Liver (tissue), 9 donors: ENCODE data around the gene KCNC2. TPM values are rescaled to one million over a fixed set of nuclear protein-coding genes. Genes with fewer than 3 reads are reported as not detected.

ENCODE experiments used
- DNase-seq: peaks from one replicate; pipeline ENCODE4 v3.0.0-alpha.2; 2017; ENCODE audit warnings: low spot score
- H3K27ac ChIP-seq, 2 donors: one replicate each; pipeline ENCODE4 v1.7.0; 2013; ENCODE audit warnings: inconsistent platforms in 2 of 2, low read length in 2 of 2, control low read depth in 1 of 2, low read depth in 1 of 2, mild to moderate bottlenecking in 1 of 2
- H3K27me3 ChIP-seq, 4 donors: one replicate each; pipeline versions ENCODE4 v1.6.1 to v1.7.0; 2013; ENCODE audit warnings: low read length in 3 of 4, inconsistent platforms in 1 of 4, mild to moderate bottlenecking in 1 of 4, moderate library complexity in 1 of 4; ENCODE audit not compliant: control insufficient read depth in 4 of 4, insufficient read depth in 4 of 4
- H3K36me3 ChIP-seq, 4 donors: one replicate each; pipeline versions ENCODE4 v1.6.1 to v1.7.0; 2013; ENCODE audit warnings: low read length in 3 of 4, mild to moderate bottlenecking in 3 of 4, low read depth in 1 of 4, moderate library complexity in 1 of 4; ENCODE audit not compliant: control insufficient read depth in 4 of 4, insufficient read depth in 3 of 4
- H3K4me1 ChIP-seq, 4 donors: one replicate each; pipeline versions ENCODE4 v1.6.1 to v1.7.0; 2013; ENCODE audit warnings: low read length in 3 of 4, mild to moderate bottlenecking in 3 of 4, moderate library complexity in 1 of 4; ENCODE audit not compliant: control insufficient read depth in 4 of 4, insufficient read depth in 4 of 4
- H3K4me3 ChIP-seq, 3 donors: one replicate each; pipeline versions ENCODE4 v1.6.1 to v1.7.0; 2013; ENCODE audit warnings: low read length in 3 of 3, control low read depth in 1 of 3, low read depth in 1 of 3, mild to moderate bottlenecking in 1 of 3
- H3K9ac ChIP-seq, 2 donors: one replicate each; pipeline ENCODE4 v1.7.0; 2013; ENCODE audit warnings: low read length in 2 of 2, mild to moderate bottlenecking in 2 of 2, moderate library complexity in 2 of 2, control low read depth in 1 of 2, low read depth in 1 of 2
- H3K9me3 ChIP-seq, 4 donors: one replicate each; pipeline versions ENCODE4 v1.6.1 to v1.7.0; 2013; ENCODE audit warnings: low read length in 3 of 4; ENCODE audit not compliant: control insufficient read depth in 4 of 4
- ATF3 ChIP-seq: IDR thresholded peaks from 2 replicates; pipeline ENCODE4 v1.6.1; 2016; ENCODE audit warnings: antibody characterized with exemption
- EGR1 ChIP-seq, 2 donors: IDR thresholded peaks; 2 replicates each; pipeline ENCODE4 v1.6.1; 2016 to 2018; ENCODE audit warnings: antibody characterized with exemption in 2 of 2, low read depth in 2 of 2
- FOXA1 ChIP-seq: IDR thresholded peaks from 2 replicates; pipeline ENCODE4 v1.6.1; 2016; ENCODE audit warnings: antibody characterized with exemption
- FOXA2 ChIP-seq: IDR thresholded peaks from 2 replicates; pipeline ENCODE4 v1.6.1; 2016; ENCODE audit warnings: antibody characterized with exemption
- GABPA ChIP-seq, 2 donors: IDR thresholded peaks in 1 of 2; conservative IDR thresholded peaks in 1 of 2; 2 replicates each; pipeline ENCODE4 v1.6.1; 2016; ENCODE audit warnings: antibody characterized with exemption in 2 of 2, mild to moderate bottlenecking in 1 of 2, moderate library complexity in 1 of 2
- HNF4A ChIP-seq, 2 donors: conservative IDR thresholded peaks; 2 replicates each; pipeline ENCODE4 v1.6.1; 2016; ENCODE audit warnings: antibody characterized with exemption in 2 of 2, mild to moderate bottlenecking in 2 of 2
- HNF4G ChIP-seq: IDR thresholded peaks from 2 replicates; pipeline ENCODE4 v1.6.1; 2016; ENCODE audit warnings: antibody characterized with exemption
- JUND ChIP-seq, 2 donors: IDR thresholded peaks; 2 replicates each; pipeline ENCODE4 v1.6.1; 2016; ENCODE audit warnings: antibody characterized with exemption in 2 of 2
- MAX ChIP-seq: IDR thresholded peaks from 2 replicates; pipeline ENCODE4 v1.6.1; 2016; ENCODE audit warnings: antibody characterized with exemption
- NR2F2 ChIP-seq: IDR thresholded peaks from 2 replicates; pipeline ENCODE4 v1.6.1; 2016; ENCODE audit warnings: antibody characterized with exemption
- RAD21 ChIP-seq, 2 donors: IDR thresholded peaks; 2 replicates each; pipeline ENCODE4 v1.6.1; 2016; ENCODE audit warnings: antibody characterized with exemption in 2 of 2, mild to moderate bottlenecking in 2 of 2
- REST ChIP-seq: IDR thresholded peaks from 2 replicates; pipeline ENCODE4 v1.6.1; 2016; ENCODE audit warnings: antibody characterized with exemption, mild to moderate bottlenecking
- RXRA ChIP-seq, 2 donors: IDR thresholded peaks; 2 replicates each; pipeline ENCODE4 v1.6.1; 2017 to 2018; ENCODE audit warnings: antibody characterized with exemption in 2 of 2, mild to moderate bottlenecking in 1 of 2
- SP1 ChIP-seq: IDR thresholded peaks from 2 replicates; pipeline ENCODE4 v1.6.1; 2018; ENCODE audit warnings: antibody characterized with exemption, mild to moderate bottlenecking
- TAF1 ChIP-seq: conservative IDR thresholded peaks from 2 replicates; pipeline ENCODE4 v1.6.1; 2016; ENCODE audit warnings: antibody characterized with exemption, mild to moderate bottlenecking
- WGBS: extraction: QIAGEN DNeasy Blood & Tissue Kit; methylation state at CpG from one replicate; pipeline ENCODE4 v1.1.7; 2013; 5-methylcytosine and 5-hydroxymethylcytosine counted together
- polyA plus RNA-seq, 2 donors: library from polyadenylated mRNA; stranded (reverse) in 1 of 2; unstranded in 1 of 2; fragments of 200-250 nt in 1 of 2; fragments of >200 nt in 1 of 2; fragmentation: Nextera tagmentation in 1 of 2; extraction: Ambion mirVana in 1 of 2; gene quantifications; one replicate each; pipeline versions ENCODE4 v1.2.1 to v1.2.3, GENCODE V29; 2013 to 2015
- total RNA-seq, 2 donors: library from RNA; depleted of rRNA; stranded (reverse); fragments of >200 nt; gene quantifications; one replicate each; pipeline ENCODE4 v1.2.3, GENCODE V29; 2014
- TF ChIP-seq, protein P1 (sequence below): IDR thresholded peaks from 2 replicates; pipeline ENCODE4 v1.6.1; 2016; ENCODE audit warnings: antibody characterized with exemption
- TF ChIP-seq, protein P2 (sequence below): fragments of 150-350 bp; IDR thresholded peaks from 2 replicates; pipeline ENCODE4 v1.5.1; 2017; ENCODE audit warnings: improper control_type of control experiment, low read depth, low read length; ENCODE audit not compliant: missing input control
- donor health status: healthy.
- donor health status: healthy.
- donor health status: healthy.
- donor health status: healthy.
- donor health status: healthy.

KCNC2 gene
- total and polyA plus RNA-seq, 4 donors: under 0.01 to 0.02 TPM; not detected in 2

- TF ChIP-seq ATF3 (no peak), JUND (IDR thresholded peaks at IDR 0.05) (no peak), GABPA (IDR thresholded peaks at IDR 0.05 in 1 of 2, conservative IDR thresholded peaks at IDR 0.05 in 1 of 2) (no peak)
These were observed 128.3 kb downstream of the KCNC2 start (continued) for GRCh38 chr12:75081305-75081704.

- TF ChIP-seq, protein P1, sequence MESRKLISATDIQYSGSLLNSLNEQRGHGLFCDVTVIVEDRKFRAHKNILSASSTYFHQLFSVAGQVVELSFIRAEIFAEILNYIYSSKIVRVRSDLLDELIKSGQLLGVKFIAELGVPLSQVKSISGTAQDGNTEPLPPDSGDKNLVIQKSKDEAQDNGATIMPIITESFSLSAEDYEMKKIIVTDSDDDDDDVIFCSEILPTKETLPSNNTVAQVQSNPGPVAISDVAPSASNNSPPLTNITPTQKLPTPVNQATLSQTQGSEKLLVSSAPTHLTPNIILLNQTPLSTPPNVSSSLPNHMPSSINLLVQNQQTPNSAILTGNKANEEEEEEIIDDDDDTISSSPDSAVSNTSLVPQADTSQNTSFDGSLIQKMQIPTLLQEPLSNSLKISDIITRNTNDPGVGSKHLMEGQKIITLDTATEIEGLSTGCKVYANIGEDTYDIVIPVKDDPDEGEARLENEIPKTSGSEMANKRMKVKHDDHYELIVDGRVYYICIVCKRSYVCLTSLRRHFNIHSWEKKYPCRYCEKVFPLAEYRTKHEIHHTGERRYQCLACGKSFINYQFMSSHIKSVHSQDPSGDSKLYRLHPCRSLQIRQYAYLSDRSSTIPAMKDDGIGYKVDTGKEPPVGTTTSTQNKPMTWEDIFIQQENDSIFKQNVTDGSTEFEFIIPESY: no peak
- TF ChIP-seq, protein P2, sequence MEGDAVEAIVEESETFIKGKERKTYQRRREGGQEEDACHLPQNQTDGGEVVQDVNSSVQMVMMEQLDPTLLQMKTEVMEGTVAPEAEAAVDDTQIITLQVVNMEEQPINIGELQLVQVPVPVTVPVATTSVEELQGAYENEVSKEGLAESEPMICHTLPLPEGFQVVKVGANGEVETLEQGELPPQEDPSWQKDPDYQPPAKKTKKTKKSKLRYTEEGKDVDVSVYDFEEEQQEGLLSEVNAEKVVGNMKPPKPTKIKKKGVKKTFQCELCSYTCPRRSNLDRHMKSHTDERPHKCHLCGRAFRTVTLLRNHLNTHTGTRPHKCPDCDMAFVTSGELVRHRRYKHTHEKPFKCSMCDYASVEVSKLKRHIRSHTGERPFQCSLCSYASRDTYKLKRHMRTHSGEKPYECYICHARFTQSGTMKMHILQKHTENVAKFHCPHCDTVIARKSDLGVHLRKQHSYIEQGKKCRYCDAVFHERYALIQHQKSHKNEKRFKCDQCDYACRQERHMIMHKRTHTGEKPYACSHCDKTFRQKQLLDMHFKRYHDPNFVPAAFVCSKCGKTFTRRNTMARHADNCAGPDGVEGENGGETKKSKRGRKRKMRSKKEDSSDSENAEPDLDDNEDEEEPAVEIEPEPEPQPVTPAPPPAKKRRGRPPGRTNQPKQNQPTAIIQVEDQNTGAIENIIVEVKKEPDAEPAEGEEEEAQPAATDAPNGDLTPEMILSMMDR: no peak
- no peak for TF ChIP-seq ATF3
- TF ChIP-seq JUND (IDR thresholded peaks at IDR 0.05): no peak
- TF ChIP-seq RXRA (IDR thresholded peaks at IDR 0.05): no peak
- no peak for TF ChIP-seq FOXA1
- no peak for TF ChIP-seq MAX
- TF ChIP-seq TAF1: no peak
- TF ChIP-seq EGR1 (IDR thresholded peaks at IDR 0.05; ENCODE audit: low read depth in 2 of 2): no peak
- no peak for TF ChIP-seq HNF4G
- no peak for TF ChIP-seq REST
- TF ChIP-seq GABPA (IDR thresholded peaks at IDR 0.05 in 1 of 2, conservative IDR thresholded peaks at IDR 0.05 in 1 of 2): no peak
- no peak for TF ChIP-seq NR2F2
- no peak for TF ChIP-seq SP1
- TF ChIP-seq FOXA2: no peak
- TF ChIP-seq HNF4A (conservative IDR thresholded peaks at IDR 0.05): no peak
- no peak for TF ChIP-seq RAD21 (IDR thresholded peaks at IDR 0.05)
- Histone ChIP-seq H3K4me3 (no peak overlapping the region), H3K9ac (no peak overlapping the region), H3K4me1 (no peaks in the 10 kb centered on the region), H3K27me3 (no peaks in the 10 kb centered on the region), H3K27ac (no peak overlapping the region), H3K36me3 (no peaks in the 10 kb centered on the region), H3K9me3 (no peaks in the 10 kb centered on the region)
- no peak for DNase-seq
- WGBS: 67% methylated on average over 4 of the region's 4 CpGs
These were observed 129.1 kb downstream of the KCNC2 start for GRCh38 chr12:75080582-75080981.
